AG09309 (cell line): ENCODE data around the gene ENAM.
"Not testable (repeated sequence)": the region's sequence is repeated elsewhere in the genome, so short reads cannot be mapped to it uniquely, and the experiment has no call there.

Source experiments
- DNase-seq: peaks from one replicate; pipeline ENCODE4 v3.0.0-alpha.2; 2010; ENCODE audit warnings: low read depth
- H3K4me3 ChIP-seq: 2 replicates; pipeline ENCODE4 v1.5.1; 2011; ENCODE audit warnings: mild to moderate bottlenecking, low read depth, low read length, moderate library complexity; ENCODE audit not compliant: control insufficient read depth
- TF ChIP-seq, protein P1 (sequence below): IDR thresholded peaks from 2 replicates; pipeline ENCODE4 v1.5.1; 2011; ENCODE audit warnings: mild to moderate bottlenecking, low read depth, low read length, inconsistent platforms; ENCODE audit not compliant: insufficient read depth, control insufficient read depth; ENCODE audit errors: missing control alignments

The ENAM gene

GRCh38 chr4:70687392-70687791, 58.8 kb downstream of the ENAM start:
- TF ChIP-seq, protein P1, sequence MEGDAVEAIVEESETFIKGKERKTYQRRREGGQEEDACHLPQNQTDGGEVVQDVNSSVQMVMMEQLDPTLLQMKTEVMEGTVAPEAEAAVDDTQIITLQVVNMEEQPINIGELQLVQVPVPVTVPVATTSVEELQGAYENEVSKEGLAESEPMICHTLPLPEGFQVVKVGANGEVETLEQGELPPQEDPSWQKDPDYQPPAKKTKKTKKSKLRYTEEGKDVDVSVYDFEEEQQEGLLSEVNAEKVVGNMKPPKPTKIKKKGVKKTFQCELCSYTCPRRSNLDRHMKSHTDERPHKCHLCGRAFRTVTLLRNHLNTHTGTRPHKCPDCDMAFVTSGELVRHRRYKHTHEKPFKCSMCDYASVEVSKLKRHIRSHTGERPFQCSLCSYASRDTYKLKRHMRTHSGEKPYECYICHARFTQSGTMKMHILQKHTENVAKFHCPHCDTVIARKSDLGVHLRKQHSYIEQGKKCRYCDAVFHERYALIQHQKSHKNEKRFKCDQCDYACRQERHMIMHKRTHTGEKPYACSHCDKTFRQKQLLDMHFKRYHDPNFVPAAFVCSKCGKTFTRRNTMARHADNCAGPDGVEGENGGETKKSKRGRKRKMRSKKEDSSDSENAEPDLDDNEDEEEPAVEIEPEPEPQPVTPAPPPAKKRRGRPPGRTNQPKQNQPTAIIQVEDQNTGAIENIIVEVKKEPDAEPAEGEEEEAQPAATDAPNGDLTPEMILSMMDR: no peak
- no peak for DNase-seq
- peak overlapping the region; percentile 51 for H3K4me3 ChIP-seq

DNA sequence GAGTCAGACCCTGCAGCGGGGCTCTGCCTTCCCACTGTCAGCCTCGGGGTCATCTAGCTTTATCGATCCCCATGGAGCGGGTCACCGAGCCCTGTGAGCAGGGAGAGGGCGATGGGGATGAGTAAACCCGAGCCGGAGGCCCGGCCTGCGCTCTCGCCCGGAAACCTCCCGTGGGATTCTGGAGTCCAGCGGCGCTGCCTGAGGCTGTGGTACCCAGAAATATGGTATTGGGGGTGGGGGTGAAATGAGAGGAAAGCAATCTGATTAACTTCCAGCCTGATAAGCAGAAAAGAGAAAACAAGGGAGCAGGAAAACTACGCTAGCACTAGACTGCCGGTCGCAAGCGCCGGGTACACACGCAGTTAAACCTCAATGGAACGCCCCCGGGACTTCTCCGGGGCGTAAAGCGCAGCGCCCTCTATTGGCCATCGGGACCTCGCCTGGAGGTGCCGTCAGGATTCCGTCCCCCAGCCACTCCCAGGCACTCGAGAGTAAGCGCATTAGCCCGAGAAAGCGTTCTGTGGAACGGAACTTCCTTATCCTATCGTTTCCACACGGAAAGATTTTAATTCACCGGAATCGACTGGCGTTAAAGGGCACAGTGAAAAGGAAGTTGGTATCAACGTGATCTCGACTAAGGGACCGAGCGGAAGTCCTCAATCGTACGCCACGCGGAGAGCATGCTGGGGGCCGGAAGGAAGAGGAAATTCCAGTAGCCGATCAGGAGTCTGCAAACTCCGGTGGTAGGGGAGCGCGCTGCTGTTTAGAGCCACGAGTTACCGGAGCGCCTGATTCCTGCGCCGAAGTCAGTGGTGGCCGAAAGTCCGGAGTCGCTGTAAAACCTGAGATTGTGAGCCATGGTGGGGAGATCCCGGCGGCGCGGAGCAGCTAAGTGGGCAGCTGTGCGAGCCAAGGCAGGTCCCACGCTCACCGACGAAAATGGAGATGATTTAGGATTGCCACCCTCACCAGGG, 59.6 kb downstream of the ENAM start, which contains the start of gene UTP3:
Gene UTP3 (plus strand): TSS at position 712 of the 974 bp plus-strand sequence. CDS start 146 bp downstream, at position 858.
- TF ChIP-seq, protein P1: peak; percentile 99
- DNase-seq: peak; percentile 99

DNA sequence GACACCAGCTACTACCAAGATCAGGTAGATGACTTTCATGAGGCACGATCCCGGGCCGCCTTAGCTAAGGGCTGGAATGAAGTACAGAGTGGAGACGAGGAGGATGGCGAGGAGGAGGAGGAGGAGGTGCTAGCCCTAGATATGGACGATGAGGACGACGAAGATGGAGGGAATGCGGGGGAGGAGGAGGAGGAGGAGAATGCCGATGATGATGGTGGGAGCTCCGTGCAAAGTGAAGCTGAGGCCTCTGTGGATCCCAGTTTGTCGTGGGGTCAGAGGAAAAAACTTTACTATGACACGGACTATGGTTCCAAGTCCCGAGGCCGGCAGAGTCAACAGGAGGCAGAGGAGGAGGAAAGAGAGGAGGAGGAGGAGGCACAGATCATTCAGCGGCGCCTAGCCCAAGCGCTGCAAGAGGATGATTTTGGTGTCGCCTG, 60.3 kb downstream of the ENAM start:
- peak overlapping the region; percentile 75 for H3K4me3 ChIP-seq
- DNase-seq: no peak

More for the DNA sequence above, 59.6 kb downstream of the ENAM start, which contains the start of gene UTP3:
- H3K4me3 ChIP-seq: peak within 1 kb of the TSS; percentile 75

GRCh38 chr4:70691661-70692060, 63.1 kb downstream of the ENAM start:
- TF ChIP-seq, protein P1: no peak
- no peak overlapping the region for H3K4me3 ChIP-seq
- DNase-seq: no peak

More for the DNA sequence above, 60.3 kb downstream of the ENAM start:
- TF ChIP-seq, protein P1: no peak

DNA sequence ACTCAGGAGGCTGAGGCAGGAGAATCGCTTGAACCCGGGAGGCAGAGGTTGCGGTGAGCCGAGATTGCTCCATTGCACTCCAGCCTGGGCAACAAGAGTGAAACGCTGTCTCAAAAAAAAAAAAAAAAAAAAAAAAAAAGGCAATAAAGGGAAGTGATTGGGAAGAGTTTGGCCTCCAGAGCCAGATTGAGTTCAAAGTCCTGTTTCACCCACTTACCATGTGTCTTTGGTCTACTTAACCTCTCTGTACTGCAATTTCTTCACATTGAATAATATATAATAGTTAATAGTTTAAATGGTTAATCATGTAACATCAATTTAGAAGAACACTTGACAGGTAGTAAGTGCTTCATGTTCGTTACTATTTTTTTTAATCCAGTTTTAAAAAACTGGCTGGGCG, 66.1 kb downstream of the ENAM start:
- not testable (repeated sequence) for H3K4me3 ChIP-seq, DNase-seq
